OCI-LY3 (cell line): Measurements from ENCODE around the gene FREM3.
"Not testable (repeated sequence)": the region's sequence is repeated elsewhere in the genome, so short reads cannot be mapped to it uniquely, and the experiment has no call there.

Experiments
- H2AFZ ChIP-seq: fragments of 200-600, 300-600 bp; shearing (Covaris generic); 2 replicates; pipeline ENCODE4 v1.6.0; 2014; ENCODE audit warnings: antibody characterized with exemption, low read depth, low read length
- H3K27ac ChIP-seq: fragments of 200-600, 300-600 bp; sonication (generic); 2 replicates; pipeline ENCODE4 v1.5.1; 2014; ENCODE audit warnings: mild to moderate bottlenecking, low read length, moderate library complexity, mixed read lengths
- H3K27me3 ChIP-seq: fragments of 200-600, 300-600 bp; sonication (generic); 2 replicates; pipeline ENCODE4 v1.6.1; 2014; ENCODE audit warnings: low read depth, low read length, mixed read lengths
- H3K36me3 ChIP-seq: fragments of 200-600, 300-600 bp; sonication (generic); replicated peaks from 2 replicates; pipeline ENCODE3; 2014; ENCODE audit warnings: low read depth, low read length, mixed read lengths
- H3K4me1 ChIP-seq: fragments of 300-600, 200-600 bp; sonication (generic); 2 replicates; pipeline ENCODE4 v1.6.1; 2014; ENCODE audit warnings: low read length, mixed read lengths
- H3K4me2 ChIP-seq: fragments of 200-600, 300-600 bp; sonication (generic); 2 replicates; pipeline ENCODE4 v1.6.1; 2014; ENCODE audit warnings: low read length, mixed read lengths
- H3K4me3 ChIP-seq: fragments of 300-600, 200-600 bp; sonication (generic); 2 replicates; pipeline ENCODE4 v1.5.1; 2014; ENCODE audit warnings: antibody characterized with exemption, mild to moderate bottlenecking, low read length, moderate library complexity
- H3K79me2 ChIP-seq: fragments of 300-600, 200-600 bp; shearing (Covaris generic); 2 replicates; pipeline ENCODE4 v1.6.1; 2014; ENCODE audit warnings: mild to moderate bottlenecking, low read length, mixed read lengths
- H3K9ac ChIP-seq: fragments of 300-600, 200-600 bp; shearing (Covaris generic); 2 replicates; pipeline ENCODE4 v1.6.0; 2014; ENCODE audit warnings: mild to moderate bottlenecking, low read length, moderate library complexity
- H3K9me3 ChIP-seq: fragments of 200-600, 300-600 bp; shearing (Covaris generic); 2 replicates; pipeline ENCODE4 v1.6.1; 2014; ENCODE audit warnings: low read length, mixed read lengths; ENCODE audit not compliant: insufficient read depth
- H4K20me1 ChIP-seq: fragments of 200-600, 300-600 bp; sonication (generic); 2 replicates; pipeline ENCODE4 v1.6.1; 2016; ENCODE audit warnings: low read length, mixed read lengths; ENCODE audit not compliant: insufficient read depth
- EZH2phosphoT487 ChIP-seq: fragments of 200-600 bp; shearing (Covaris generic); IDR thresholded peaks from 2 replicates; pipeline ENCODE4 v1.6.1; 2018; ENCODE audit warnings: antibody characterized with exemption, mixed run types, low read depth
- TF ChIP-seq, protein P1 (sequence below): fragments of 200-600, 300-600 bp; sonication (generic); IDR thresholded peaks from 2 replicates; pipeline ENCODE4 v1.5.1; 2014; ENCODE audit warnings: antibody characterized with exemption, low read length, low read depth

The FREM3 gene

GRCh38 chr4:143692241-143692640 lies 8.2 kb downstream of the FREM3 start:
- Histone ChIP-seq H3K9me3 (no peaks in the 10 kb centered on the region), H3K9ac (no peak overlapping the region), H3K4me2 (no peak overlapping the region), H3K4me3 (no peak overlapping the region), H3K27me3 (peaks cover 18% of the 10 kb centered on the region), H3K79me2 (no peaks in the 10 kb centered on the region), H2AFZ (no peak overlapping the region), H3K27ac (no peak overlapping the region), H4K20me1 (no peaks in the 10 kb centered on the region), H3K36me3 (no peaks in the 10 kb centered on the region), H3K4me1 (no peaks in the 10 kb centered on the region)
- no peak for TF ChIP-seq EZH2phosphoT487
- TF ChIP-seq, protein P1, sequence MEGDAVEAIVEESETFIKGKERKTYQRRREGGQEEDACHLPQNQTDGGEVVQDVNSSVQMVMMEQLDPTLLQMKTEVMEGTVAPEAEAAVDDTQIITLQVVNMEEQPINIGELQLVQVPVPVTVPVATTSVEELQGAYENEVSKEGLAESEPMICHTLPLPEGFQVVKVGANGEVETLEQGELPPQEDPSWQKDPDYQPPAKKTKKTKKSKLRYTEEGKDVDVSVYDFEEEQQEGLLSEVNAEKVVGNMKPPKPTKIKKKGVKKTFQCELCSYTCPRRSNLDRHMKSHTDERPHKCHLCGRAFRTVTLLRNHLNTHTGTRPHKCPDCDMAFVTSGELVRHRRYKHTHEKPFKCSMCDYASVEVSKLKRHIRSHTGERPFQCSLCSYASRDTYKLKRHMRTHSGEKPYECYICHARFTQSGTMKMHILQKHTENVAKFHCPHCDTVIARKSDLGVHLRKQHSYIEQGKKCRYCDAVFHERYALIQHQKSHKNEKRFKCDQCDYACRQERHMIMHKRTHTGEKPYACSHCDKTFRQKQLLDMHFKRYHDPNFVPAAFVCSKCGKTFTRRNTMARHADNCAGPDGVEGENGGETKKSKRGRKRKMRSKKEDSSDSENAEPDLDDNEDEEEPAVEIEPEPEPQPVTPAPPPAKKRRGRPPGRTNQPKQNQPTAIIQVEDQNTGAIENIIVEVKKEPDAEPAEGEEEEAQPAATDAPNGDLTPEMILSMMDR, result no peak

GRCh38 chr4:143679434-143679833 lies 21.0 kb downstream of the FREM3 start:
- no peaks in the 10 kb centered on the region for H3K79me2 ChIP-seq
- H3K9ac ChIP-seq, result no peak overlapping the region
- H3K4me3 ChIP-seq, result no peak overlapping the region
- H4K20me1 ChIP-seq, result no peaks in the 10 kb centered on the region
- H3K9me3 ChIP-seq, result no peaks in the 10 kb centered on the region
- no peaks in the 10 kb centered on the region for H3K4me1 ChIP-seq
- no peaks in the 10 kb centered on the region for H3K36me3 ChIP-seq
- TF ChIP-seq, protein P1, result no peak
- TF ChIP-seq EZH2phosphoT487, result no peak
- H2AFZ ChIP-seq, result no peak overlapping the region
- H3K27me3 ChIP-seq, result no peaks in the 10 kb centered on the region
- H3K4me2 ChIP-seq, result no peak overlapping the region
- no peak overlapping the region for H3K27ac ChIP-seq

DNA sequence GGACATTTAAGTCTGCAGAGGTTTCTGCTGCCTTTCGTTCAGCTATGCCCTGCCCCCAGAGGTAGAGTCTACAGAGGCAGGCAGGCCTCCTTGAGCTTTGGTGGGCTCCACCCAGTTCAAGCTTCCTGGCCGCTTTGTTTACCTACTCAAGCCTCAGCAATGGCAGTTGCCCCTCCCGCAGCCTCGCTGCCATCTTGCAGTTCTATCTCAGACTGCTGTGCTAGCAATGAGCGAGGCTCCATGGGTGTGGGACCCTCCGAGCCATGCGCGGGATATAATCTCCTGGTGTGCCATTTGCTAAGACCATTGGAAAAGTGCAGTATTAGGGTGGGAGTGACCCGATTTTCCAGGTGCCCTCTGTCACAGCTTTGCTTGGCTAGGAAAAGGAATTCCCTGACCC lies 26.8 kb downstream of the FREM3 start:
- not testable (repeated sequence) for H4K20me1 ChIP-seq, H2AFZ ChIP-seq, H3K9me3 ChIP-seq, H3K79me2 ChIP-seq, H3K27ac ChIP-seq, H3K9ac ChIP-seq, H3K4me2 ChIP-seq, H3K4me3 ChIP-seq, H3K36me3 ChIP-seq, H3K4me1 ChIP-seq
- H3K27me3 ChIP-seq, result peaks cover 17% of the 10 kb centered on the region

DNA sequence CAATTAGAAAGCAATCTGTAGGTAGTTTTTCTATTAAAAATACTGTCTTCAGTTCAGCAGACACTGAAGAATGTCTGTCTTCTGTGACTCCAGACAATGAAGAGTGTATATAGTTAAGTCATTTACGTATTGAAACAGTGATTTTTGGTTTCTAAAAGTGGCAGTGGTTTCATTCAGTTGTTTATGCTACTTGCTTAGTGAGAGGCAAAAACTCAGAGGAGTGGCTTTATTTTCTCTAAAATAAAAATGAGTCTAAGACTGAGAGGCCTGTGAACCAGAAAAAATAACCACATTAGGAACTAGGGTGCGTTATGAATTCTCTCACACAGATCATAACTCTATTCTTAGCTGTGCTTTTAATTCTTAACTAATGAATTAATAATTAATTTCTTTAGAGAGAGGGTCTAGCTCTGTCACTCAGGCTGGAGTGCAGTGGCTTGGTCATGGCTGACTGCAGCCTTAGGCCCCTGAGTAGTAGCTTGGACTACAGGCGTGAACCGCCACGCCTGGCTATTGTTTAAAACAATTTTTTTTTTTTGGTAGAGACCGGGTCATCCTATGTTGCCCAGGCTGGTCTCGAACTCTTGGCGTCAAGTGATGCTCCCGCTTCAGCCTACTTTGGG lies 31.4 kb downstream of the FREM3 start:
- Histone ChIP-seq H3K4me3 (no peak overlapping the region), H3K9ac (no peak overlapping the region), H3K36me3 (no peaks in the 10 kb centered on the region), H3K4me1 (peaks cover 8% of the 10 kb centered on the region; the same call in 1 of the 2 replicates), H3K9me3 (no peaks in the 10 kb centered on the region), H3K27me3 (peaks cover 20% of the 10 kb centered on the region), H4K20me1 (no peaks in the 10 kb centered on the region), H3K79me2 (no peaks in the 10 kb centered on the region), H3K4me2 (no peak overlapping the region), H3K27ac (no peak overlapping the region), H2AFZ (no peak overlapping the region)
- TF ChIP-seq EZH2phosphoT487, result no peak
- TF ChIP-seq, protein P1, result no peak
